Suprapubic skin (tissue), 3 donors: ENCODE results near the gene ADAMTS12.

Source experiments
- CTCF ChIP-seq, 2 donors: fragments of 200-600 bp in 1 of 2; fragments of 450-650 bp in 1 of 2; sonication (generic) in 1 of 2; IDR thresholded peaks; one replicate each; pipeline ENCODE4 v1.5.1; 2016 to 2019; ENCODE audit warnings: antibody characterized with exemption in 2 of 2, mild to moderate bottlenecking in 1 of 2, moderate library complexity in 1 of 2
- EP300 ChIP-seq: sonication (generic); formaldehyde crosslinking; IDR thresholded peaks from one replicate; pipeline ENCODE4 v1.6.1; 2017; ENCODE audit warnings: antibody characterized with exemption
- POLR2A ChIP-seq, 2 donors: fragments of 450-650 bp; IDR thresholded peaks; one replicate each; pipeline ENCODE4 v1.6.1; 2017; ENCODE audit warnings: antibody characterized with exemption in 2 of 2, mild to moderate bottlenecking in 2 of 2, moderate library complexity in 2 of 2

- TF ChIP-seq CTCF (IDR thresholded peaks at IDR 0.05) (no peak), POLR2A (IDR thresholded peaks at IDR 0.05) (no peak), EP300 (no peak)
Observed at GRCh38 chr5:33608344-33609041, 283.3 kb downstream of the ADAMTS12 start.
